ENCODE data around the gene IRX6.

- TF ChIP-seq HDAC2 (IDR thresholded peaks at IDR 0.05; ENCODE audit: borderline replicate concordance in 1 of 2, low read depth in 2 of 2, low read length in 2 of 2) (no peak), EP300 (IDR thresholded peaks at IDR 0.05; ENCODE audit: borderline replicate concordance in 1 of 2, low read depth in 2 of 2, low read length in 2 of 2) (no peak), EZH2 (IDR thresholded peaks at IDR 0.05; ENCODE audit: low read depth, low read length, severe bottlenecking) (no peak), GABPA (IDR thresholded peaks at IDR 0.05; ENCODE audit: borderline replicate concordance, insufficient read depth, low read length) (no peak), TCF12 (IDR thresholded peaks at IDR 0.05; ENCODE audit: low read depth, low read length) (no peak)
- TF ChIP-seq, protein P1, sequence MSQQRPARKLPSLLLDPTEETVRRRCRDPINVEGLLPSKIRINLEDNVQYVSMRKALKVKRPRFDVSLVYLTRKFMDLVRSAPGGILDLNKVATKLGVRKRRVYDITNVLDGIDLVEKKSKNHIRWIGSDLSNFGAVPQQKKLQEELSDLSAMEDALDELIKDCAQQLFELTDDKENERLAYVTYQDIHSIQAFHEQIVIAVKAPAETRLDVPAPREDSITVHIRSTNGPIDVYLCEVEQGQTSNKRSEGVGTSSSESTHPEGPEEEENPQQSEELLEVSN (IDR thresholded peaks at IDR 0.05), result no peak
These were observed 38.4 kb upstream of the IRX6 start for GRCh38 chr16:55285586-55285985.
